OCI-LY3 (cell line): ENCODE results near the gene TMEM125.

ENCODE experiments used
- EZH2phosphoT487 ChIP-seq: fragments of 200-600 bp; shearing (Covaris generic); IDR thresholded peaks from 2 replicates; pipeline ENCODE4 v1.6.1; 2018; ENCODE audit warnings: antibody characterized with exemption, mixed run types, low read depth
- TF ChIP-seq, protein P1 (sequence below): fragments of 200-600, 300-600 bp; sonication (generic); IDR thresholded peaks from 2 replicates; pipeline ENCODE4 v1.5.1; 2014; ENCODE audit warnings: antibody characterized with exemption, low read length, low read depth

DNA sequence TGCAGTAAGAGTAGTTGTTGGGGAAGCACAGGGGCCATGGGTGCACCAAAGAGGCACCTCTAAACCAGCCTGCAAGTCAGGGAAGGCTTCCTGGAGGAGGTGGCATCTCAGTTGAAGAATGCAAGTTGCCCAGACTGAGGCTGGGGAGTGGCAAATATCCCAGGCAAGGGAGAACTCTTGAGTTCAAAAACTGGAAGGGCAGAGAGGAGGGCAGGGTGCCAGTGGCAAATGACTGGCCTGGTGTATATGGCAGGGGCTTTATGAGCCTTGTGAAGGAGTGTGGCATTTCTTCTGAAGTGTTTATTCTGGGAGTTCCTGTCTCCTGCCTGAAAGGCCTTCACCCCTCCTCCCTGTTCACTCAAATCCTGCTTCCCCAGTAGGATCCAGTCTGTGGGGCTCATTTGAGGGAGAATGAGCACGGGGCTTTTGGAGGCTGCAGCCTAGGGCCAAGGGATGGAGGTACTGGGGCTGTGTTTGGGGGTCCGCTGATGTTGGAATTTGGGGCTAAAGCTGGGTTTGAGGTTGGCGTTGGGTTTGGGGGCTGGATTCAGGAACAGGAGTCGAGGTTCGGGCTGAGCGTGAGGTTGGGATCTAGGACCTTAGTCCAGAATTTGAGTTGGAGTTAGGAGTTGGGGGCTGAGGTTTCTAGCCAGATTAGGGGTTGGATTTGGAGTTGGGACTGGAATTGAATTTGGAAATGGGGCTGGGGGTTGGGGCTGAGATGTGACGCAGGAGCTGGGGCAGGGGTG is at the start of gene TMEM125:
- TF ChIP-seq, protein P1, sequence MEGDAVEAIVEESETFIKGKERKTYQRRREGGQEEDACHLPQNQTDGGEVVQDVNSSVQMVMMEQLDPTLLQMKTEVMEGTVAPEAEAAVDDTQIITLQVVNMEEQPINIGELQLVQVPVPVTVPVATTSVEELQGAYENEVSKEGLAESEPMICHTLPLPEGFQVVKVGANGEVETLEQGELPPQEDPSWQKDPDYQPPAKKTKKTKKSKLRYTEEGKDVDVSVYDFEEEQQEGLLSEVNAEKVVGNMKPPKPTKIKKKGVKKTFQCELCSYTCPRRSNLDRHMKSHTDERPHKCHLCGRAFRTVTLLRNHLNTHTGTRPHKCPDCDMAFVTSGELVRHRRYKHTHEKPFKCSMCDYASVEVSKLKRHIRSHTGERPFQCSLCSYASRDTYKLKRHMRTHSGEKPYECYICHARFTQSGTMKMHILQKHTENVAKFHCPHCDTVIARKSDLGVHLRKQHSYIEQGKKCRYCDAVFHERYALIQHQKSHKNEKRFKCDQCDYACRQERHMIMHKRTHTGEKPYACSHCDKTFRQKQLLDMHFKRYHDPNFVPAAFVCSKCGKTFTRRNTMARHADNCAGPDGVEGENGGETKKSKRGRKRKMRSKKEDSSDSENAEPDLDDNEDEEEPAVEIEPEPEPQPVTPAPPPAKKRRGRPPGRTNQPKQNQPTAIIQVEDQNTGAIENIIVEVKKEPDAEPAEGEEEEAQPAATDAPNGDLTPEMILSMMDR = no peak
- TF ChIP-seq EZH2phosphoT487 = no peak
